Ascending aorta (tissue), 2 donors: ENCODE measurements around the gene DIRAS3. TPM values are rescaled to one million over a fixed set of nuclear protein-coding genes. Genes with fewer than 3 reads are reported as not detected.
"Not testable (repeated sequence)": the region's sequence is repeated elsewhere in the genome, so short reads cannot be mapped to it uniquely, and the experiment has no call there.

Experiments
- DNase-seq, 2 donors: peaks; one replicate each; pipeline ENCODE4 v3.0.0-alpha.2; 2019; ENCODE audit warnings: low spot score in 2 of 2
- H3K27ac ChIP-seq, 2 donors: fragments of 200-600 bp; sonication (generic); one replicate each; pipeline ENCODE4 v1.5.1; 2016 to 2017; ENCODE audit warnings: mild to moderate bottlenecking in 1 of 2
- H3K27me3 ChIP-seq: fragments of 200-600 bp; sonication (generic); one replicate; pipeline ENCODE4 v1.5.1; 2017
- H3K36me3 ChIP-seq, 2 donors: fragments of 200-600 bp; sonication (generic); one replicate each; pipeline ENCODE4 v1.5.1; 2016
- H3K4me1 ChIP-seq, 2 donors: fragments of 200-600 bp; sonication (generic); one replicate each; pipeline ENCODE4 v1.5.1; 2016 to 2017; ENCODE audit warnings: mild to moderate bottlenecking in 1 of 2
- H3K4me3 ChIP-seq, 2 donors: fragments of 200-600 bp; sonication (generic); one replicate each; pipeline ENCODE4 v1.5.1; 2016 to 2017; ENCODE audit warnings: mild to moderate bottlenecking in 1 of 2
- H3K9me3 ChIP-seq, 2 donors: fragments of 200-600 bp; sonication (generic); one replicate each; pipeline ENCODE4 v1.5.1; 2016
- CTCF ChIP-seq, 3 experiments: fragments of 200-600 bp in 2 of 3; fragments of 450-650 bp in 1 of 3; sonication (generic) in 2 of 3; IDR thresholded peaks; one replicate each; pipeline ENCODE4 v1.5.1; 2016 to 2019; ENCODE audit warnings: antibody characterized with exemption in 3 of 3, mild to moderate bottlenecking in 1 of 3, moderate library complexity in 1 of 3
- intact Hi-C: fragments of 100-400 bp; cut with DNase I; formaldehyde crosslinking; loops from one replicate; pipeline ENCODE4 v1.15.1; 2023
- total RNA-seq: library from RNA; depleted of rRNA; stranded (reverse); fragments of >200 nt; gene quantifications from one replicate; pipeline ENCODE4 v1.1.0, GENCODE V29; 2016

Gene DIRAS3
- total RNA-seq, 1 donor from 2014 or later: 3.4 TPM

GRCh38 chr1:68011657-68012375, 38.6 kb downstream of the DIRAS3 start:
- no peak for DNase-seq
- intact Hi-C loops: loop anchor here (10.0 kb wide), 1 partner anchor 247 kb away; no protein-coding TSS in a partner anchor
- no peaks in the 10 kb centered on the region for H3K4me1 ChIP-seq
- H3K27ac ChIP-seq: no peak overlapping the region
- no peaks in the 10 kb centered on the region for H3K27me3 ChIP-seq
- H3K4me3 ChIP-seq: no peak overlapping the region
- TF ChIP-seq CTCF (IDR thresholded peaks at IDR 0.05): no peak
- H3K36me3 ChIP-seq: no peaks in the 10 kb centered on the region
- H3K9me3 ChIP-seq: no peaks in the 10 kb centered on the region

- no peaks in the 10 kb centered on the region for H3K4me1 ChIP-seq
- intact Hi-C loops: loop anchor here (10.0 kb wide), 1 partner anchor 246 kb away; no protein-coding TSS in a partner anchor
- H3K4me3 ChIP-seq: no peak overlapping the region
- H3K36me3 ChIP-seq: no peaks in the 10 kb centered on the region
- no peak overlapping the region for H3K27ac ChIP-seq
- no peaks in the 10 kb centered on the region for H3K9me3 ChIP-seq
- no peak for TF ChIP-seq CTCF (IDR thresholded peaks at IDR 0.05)
- DNase-seq: no peak
- H3K27me3 ChIP-seq: no peaks in the 10 kb centered on the region
These were observed 39.9 kb downstream of the DIRAS3 start for GRCh38 chr1:68010543-68010942.

GRCh38 chr1:68010090-68010489, 40.3 kb downstream of the DIRAS3 start:
- Histone ChIP-seq H3K4me3 (no peak overlapping the region), H3K36me3 (no peaks in the 10 kb centered on the region), H3K9me3 (no peaks in the 10 kb centered on the region), H3K27ac (no peak overlapping the region), H3K27me3 (no peaks in the 10 kb centered on the region), H3K4me1 (no peaks in the 10 kb centered on the region)
- peak in 1 of 3 experiments; percentile 34 for TF ChIP-seq CTCF (IDR thresholded peaks at IDR 0.05)
- intact Hi-C loops: loop anchor here (10.0 kb wide), 1 partner anchor 245 kb away; no protein-coding TSS in a partner anchor
- DNase-seq: no peak

- H3K27ac ChIP-seq, H3K4me3 ChIP-seq, H3K27me3 ChIP-seq, H3K36me3 ChIP-seq, DNase-seq, H3K4me1 ChIP-seq, intact Hi-C loops: not testable (repeated sequence)
- peaks cover 0 to 14% of the 10 kb centered on the region in 2 donors for H3K9me3 ChIP-seq
These were observed 46.8 kb downstream of the DIRAS3 start for GRCh38 chr1:68003626-68004025.

GRCh38 chr1:68000191-68000590, 50.2 kb downstream of the DIRAS3 start:
- no peak for TF ChIP-seq CTCF (IDR thresholded peaks at IDR 0.05)
- Histone ChIP-seq H3K27ac (no peak overlapping the region), H3K4me1 (no peaks in the 10 kb centered on the region), H3K4me3 (no peak overlapping the region), H3K27me3 (no peaks in the 10 kb centered on the region), H3K36me3 (no peaks in the 10 kb centered on the region), H3K9me3 (peaks cover 0 to 14% of the 10 kb centered on the region in 2 donors)
- intact Hi-C loops: no loop called here
- DNase-seq: no peak

- Histone ChIP-seq H3K9me3 (peaks cover 0 to 8% of the 10 kb centered on the region in 2 donors), H3K4me3 (no peak overlapping the region), H3K36me3 (no peaks in the 10 kb centered on the region), H3K27ac (no peak overlapping the region), H3K27me3 (no peaks in the 10 kb centered on the region), H3K4me1 (no peaks in the 10 kb centered on the region)
- intact Hi-C loops: no loop called here
- TF ChIP-seq CTCF (IDR thresholded peaks at IDR 0.05): no peak
- DNase-seq: no peak
These were observed 52.7 kb downstream of the DIRAS3 start for GRCh38 chr1:67997746-67998145.

Other genes starting within 250 kb of the DIRAS3 start
- gene GNG12, start 217.2 kb downstream of the DIRAS3 start, total RNA-seq: 71.2 TPM
- 29.9 TPM for gene WLS, start 181.9 kb upstream of the DIRAS3 start, total RNA-seq